ENCODE measurements around the gene OR7G1.

DNA sequence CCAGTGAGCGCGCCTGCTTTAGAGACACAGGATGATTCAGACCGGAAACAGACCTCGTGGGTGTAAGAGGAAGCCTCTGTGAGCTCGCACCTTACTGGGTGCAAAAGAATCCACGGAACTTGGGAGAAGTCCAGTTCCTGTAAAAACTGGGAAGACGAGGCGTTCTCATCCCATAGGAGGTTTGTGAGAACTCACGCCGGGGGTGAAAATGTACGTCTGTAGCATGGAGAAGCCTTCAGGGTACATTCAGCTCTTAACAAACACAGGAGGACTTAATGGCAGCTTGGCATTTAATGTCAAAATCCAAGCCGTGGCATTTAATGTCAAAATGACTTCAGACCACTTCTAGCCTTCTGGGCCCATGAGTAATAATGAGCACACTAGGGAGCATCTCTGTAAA lies 45.9 kb upstream of the OR7G1 start:
- TF ChIP-seq, protein P1, sequence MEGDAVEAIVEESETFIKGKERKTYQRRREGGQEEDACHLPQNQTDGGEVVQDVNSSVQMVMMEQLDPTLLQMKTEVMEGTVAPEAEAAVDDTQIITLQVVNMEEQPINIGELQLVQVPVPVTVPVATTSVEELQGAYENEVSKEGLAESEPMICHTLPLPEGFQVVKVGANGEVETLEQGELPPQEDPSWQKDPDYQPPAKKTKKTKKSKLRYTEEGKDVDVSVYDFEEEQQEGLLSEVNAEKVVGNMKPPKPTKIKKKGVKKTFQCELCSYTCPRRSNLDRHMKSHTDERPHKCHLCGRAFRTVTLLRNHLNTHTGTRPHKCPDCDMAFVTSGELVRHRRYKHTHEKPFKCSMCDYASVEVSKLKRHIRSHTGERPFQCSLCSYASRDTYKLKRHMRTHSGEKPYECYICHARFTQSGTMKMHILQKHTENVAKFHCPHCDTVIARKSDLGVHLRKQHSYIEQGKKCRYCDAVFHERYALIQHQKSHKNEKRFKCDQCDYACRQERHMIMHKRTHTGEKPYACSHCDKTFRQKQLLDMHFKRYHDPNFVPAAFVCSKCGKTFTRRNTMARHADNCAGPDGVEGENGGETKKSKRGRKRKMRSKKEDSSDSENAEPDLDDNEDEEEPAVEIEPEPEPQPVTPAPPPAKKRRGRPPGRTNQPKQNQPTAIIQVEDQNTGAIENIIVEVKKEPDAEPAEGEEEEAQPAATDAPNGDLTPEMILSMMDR (IDR thresholded peaks at IDR 0.05) = no peak
- no peak for TF ChIP-seq POLR2A (IDR thresholded peaks at IDR 0.05; ENCODE audit: low read length)

Measured in A549 (cell line).